HG03103 (cell line): ENCODE data around the gene PRDM11.

Source experiments
- ATAC-seq: cut with Tn5 transposase; IDR thresholded peaks from one replicate; pipeline ENCODE4 v1.9.1; 2021; ENCODE audit warnings: low read depth; ENCODE audit not compliant: unreplicated experiment

The PRDM11 gene

GRCh38 chr11:45156741-45157140 is 10.3 kb downstream of the PRDM11 start:
- no peak for ATAC-seq

- ATAC-seq = no peak
These were observed 11.1 kb downstream of the PRDM11 start for GRCh38 chr11:45157247-45158209.

GRCh38 chr11:45158210-45158731 is 11.8 kb downstream of the PRDM11 start:
- ATAC-seq = no peak

GRCh38 chr11:45158891-45159605 is 12.6 kb downstream of the PRDM11 start:
- ATAC-seq = no peak

- ATAC-seq = no peak
These were observed 13.4 kb downstream of the PRDM11 start for GRCh38 chr11:45159781-45160365.

- ATAC-seq = no peak
These were observed 15.0 kb downstream of the PRDM11 start for GRCh38 chr11:45161252-45162063.

- ATAC-seq = no peak
These were observed 15.6 kb downstream of the PRDM11 start for GRCh38 chr11:45162064-45162375.

GRCh38 chr11:45162916-45163879 is 16.8 kb downstream of the PRDM11 start:
- no peak for ATAC-seq

GRCh38 chr11:45163956-45164575 is 17.6 kb downstream of the PRDM11 start:
- ATAC-seq = no peak

GRCh38 chr11:45165386-45165785 is 18.9 kb downstream of the PRDM11 start:
- no peak for ATAC-seq

- no peak for ATAC-seq
These were observed 19.6 kb downstream of the PRDM11 start for GRCh38 chr11:45165806-45166603.

- no peak for ATAC-seq
These were observed 20.1 kb downstream of the PRDM11 start for GRCh38 chr11:45166604-45166897.

- ATAC-seq = no peak
These were observed 20.8 kb downstream of the PRDM11 start for GRCh38 chr11:45167283-45167682.

GRCh38 chr11:45168366-45169130 is 22.1 kb downstream of the PRDM11 start:
- ATAC-seq = no peak

GRCh38 chr11:45169310-45170072 is 23.1 kb downstream of the PRDM11 start:
- ATAC-seq = no peak

- ATAC-seq = no peak
These were observed 24.0 kb downstream of the PRDM11 start for GRCh38 chr11:45170484-45170883.

- no peak for ATAC-seq
These were observed 25.1 kb downstream of the PRDM11 start for GRCh38 chr11:45171550-45171949.
